GM23338 (cell line): Measurements from ENCODE around the gene TRABD. TPM values are rescaled to one million over a fixed set of nuclear protein-coding genes. Genes with fewer than 3 reads are reported as not detected.

Source experiments
- ATAC-seq: fragments of 200-7000 bp; cut with Tn5 transposase; 3 replicates; pipeline ENCODE4 v1.9.1; 2020
- DNase-seq: peaks from one replicate; pipeline ENCODE4 v3.0.0-alpha.2; 2015; ENCODE audit warnings: low spot score
- H2AFZ ChIP-seq: fragments of 200-600 bp; sonication (generic); 2 replicates; pipeline ENCODE4 v1.8.0; 2016; ENCODE audit warnings: antibody characterized with exemption, mild to moderate bottlenecking, moderate library complexity
- H3F3A ChIP-seq: fragments of 200-600 bp; sonication (generic); replicated peaks from 2 replicates; pipeline ENCODE4 v1.8.0; 2017; ENCODE audit warnings: antibody characterized with exemption, mixed run types, low read depth
- H3K27ac ChIP-seq: fragments of 200-600 bp; sonication (generic); 2 replicates; pipeline ENCODE4 v1.6.1; 2016; ENCODE audit warnings: low read depth
- H3K27me3 ChIP-seq: fragments of 200-600 bp; sonication (generic); 2 replicates; pipeline ENCODE4 v1.8.0; 2016; ENCODE audit warnings: mild to moderate bottlenecking, mixed run types, moderate library complexity; ENCODE audit not compliant: insufficient read depth
- H3K36me3 ChIP-seq: fragments of 200-600 bp; sonication (generic); 2 replicates; pipeline ENCODE4 v1.8.0; 2016; ENCODE audit warnings: mild to moderate bottlenecking; ENCODE audit not compliant: insufficient read depth
- H3K4me1 ChIP-seq: fragments of 200-600 bp; sonication (generic); 2 replicates; pipeline ENCODE4 v1.8.0; 2016; ENCODE audit warnings: mild to moderate bottlenecking, moderate library complexity; ENCODE audit not compliant: insufficient read depth
- H3K4me2 ChIP-seq: fragments of 200-600 bp; sonication (generic); 2 replicates; pipeline ENCODE4 v1.7.1; 2017; ENCODE audit warnings: mixed run types
- H3K4me3 ChIP-seq: fragments of 200-600 bp; sonication (generic); 2 replicates; pipeline ENCODE4 v1.6.1; 2016; ENCODE audit warnings: mixed run types
- H3K79me2 ChIP-seq: fragments of 200-600 bp; sonication (generic); replicated peaks from 2 replicates; pipeline ENCODE4 v1.8.0; 2017; ENCODE audit warnings: mild to moderate bottlenecking; ENCODE audit not compliant: insufficient read depth
- H3K9me2 ChIP-seq: fragments of 200-600 bp; sonication (generic); 2 replicates; pipeline ENCODE4 v1.8.0; 2017; ENCODE audit not compliant: insufficient read depth
- H4K20me1 ChIP-seq: fragments of 200-600 bp; sonication (generic); replicated peaks from 2 replicates; pipeline ENCODE4 v1.8.0; 2017; ENCODE audit warnings: mild to moderate bottlenecking; ENCODE audit not compliant: insufficient read depth
- H3K27ac Mint-ChIP-seq: 2 replicates; pipeline ENCODE4 v1.8.0; 2020; ENCODE audit warnings: inconsistent platforms, mild to moderate bottlenecking, moderate library complexity, mixed read lengths
- H3K27me3 Mint-ChIP-seq: 3 replicates; pipeline ENCODE4 v1.8.0; 2022; ENCODE audit warnings: low read depth, mild to moderate bottlenecking, moderate library complexity, mixed read lengths, inconsistent platforms; ENCODE audit not compliant: insufficient read depth, poor library complexity
- H3K36me3 Mint-ChIP-seq: 3 replicates; pipeline ENCODE4 v1.8.0; 2021; ENCODE audit warnings: low read depth, mild to moderate bottlenecking, inconsistent platforms, moderate library complexity, mixed read lengths
- H3K4me1 Mint-ChIP-seq: 3 replicates; pipeline ENCODE4 v1.8.0; 2020; ENCODE audit warnings: mild to moderate bottlenecking, inconsistent platforms, mixed read lengths
- H3K4me3 Mint-ChIP-seq: 3 replicates; pipeline ENCODE4 v1.8.0; 2021; ENCODE audit warnings: moderate library complexity, mild to moderate bottlenecking, inconsistent platforms, mixed read lengths
- H3K9me3 Mint-ChIP-seq: 3 replicates; pipeline ENCODE4 v1.8.0; 2020; ENCODE audit warnings: moderate library complexity, mild to moderate bottlenecking, inconsistent platforms, mixed read lengths
- CREB1 ChIP-seq: fragments of 250-450 bp; sonication (Bioruptor Pico); IDR thresholded peaks from 2 replicates; pipeline ENCODE4 v1.5.0; 2020; ENCODE audit warnings: low read depth, mild to moderate bottlenecking, moderate library complexity
- EZH2 ChIP-seq: fragments of 200-600 bp; sonication (generic); IDR thresholded peaks from one replicate; pipeline ENCODE4 v1.8.0; 2017; ENCODE audit warnings: antibody characterized with exemption, mild to moderate bottlenecking, low read depth; ENCODE audit not compliant: unreplicated experiment
- JUNB ChIP-seq: IDR thresholded peaks from one replicate; pipeline ENCODE4 v1.6.1; 2016; ENCODE audit warnings: antibody characterized with exemption; ENCODE audit not compliant: unreplicated experiment
- NANOG ChIP-seq: IDR thresholded peaks from 2 replicates; pipeline ENCODE4 v1.6.1; 2016; ENCODE audit warnings: antibody characterized with exemption, borderline replicate concordance
- STAT1 ChIP-seq: IDR thresholded peaks from one replicate; pipeline ENCODE4 v1.6.1; 2016; ENCODE audit warnings: antibody characterized with exemption; ENCODE audit not compliant: unreplicated experiment
- ZNF462 ChIP-seq: fragments of 250-450 bp; sonication (Bioruptor Pico); IDR thresholded peaks from 2 replicates; pipeline ENCODE4 v1.5.0; 2020; ENCODE audit warnings: mild to moderate bottlenecking, moderate library complexity
- polyA plus RNA-seq: library from polyadenylated mRNA; unstranded; fragments of >200 nt; fragmentation: Nextera tagmentation; extraction: Ambion mirVana; gene quantifications from 2 replicates; pipeline ENCODE4 v1.2.1, GENCODE V29; 2016
- total RNA-seq: library from RNA; depleted of rRNA; stranded (reverse); fragments of >200 nt; shearing (Covaris generic); gene quantifications from 2 replicates; pipeline ENCODE4 v1.2.3, GENCODE V29; 2014
- TF ChIP-seq, protein P1 (sequence below): IDR thresholded peaks from 2 replicates; pipeline ENCODE4 v1.6.1; 2016; ENCODE audit warnings: antibody characterized with exemption

The TRABD gene
- total and polyA plus RNA-seq, 2 experiments from 2014 or later, result 44.1 to 66.1 TPM

DNA sequence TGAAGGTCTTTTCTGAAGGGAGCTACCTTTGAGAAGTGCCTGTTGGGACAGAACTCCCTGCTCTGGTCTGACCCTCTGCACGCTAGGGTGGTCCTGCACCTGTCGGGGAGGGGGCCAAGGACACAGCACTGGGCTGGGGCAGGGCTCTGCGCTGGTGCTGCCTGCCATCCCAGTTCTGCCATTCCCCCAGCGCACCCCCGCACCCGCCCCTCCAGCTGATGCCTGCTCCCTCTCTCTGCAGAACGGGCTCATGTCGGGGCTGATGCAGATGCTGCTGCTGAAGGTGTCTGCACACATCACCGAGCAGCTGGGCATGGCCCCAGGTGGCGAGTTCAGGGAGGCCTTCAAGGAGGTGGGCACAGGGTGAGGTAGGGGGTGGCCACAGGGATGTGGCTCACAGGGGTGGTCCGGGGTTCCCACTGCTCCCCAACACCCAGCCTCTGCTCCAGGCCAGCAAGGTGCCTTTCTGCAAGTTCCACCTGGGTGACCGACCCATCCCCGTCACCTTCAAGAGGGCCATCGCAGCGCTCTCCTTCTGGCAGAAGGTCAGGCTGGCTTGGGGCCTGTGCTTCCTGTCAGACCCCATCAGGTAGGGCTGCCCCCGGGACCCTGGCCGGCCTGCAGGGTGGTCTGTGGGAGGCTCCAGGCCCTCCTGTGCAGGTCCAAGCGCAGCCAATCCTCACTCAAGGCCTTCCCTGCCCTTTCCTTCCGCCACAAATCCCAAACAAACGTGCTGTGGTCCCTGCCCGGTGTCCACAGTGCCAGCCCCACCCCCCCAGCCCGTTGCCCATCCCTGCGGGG, 11.5 kb downstream of the TRABD start (continued):
- TF ChIP-seq, protein P1, sequence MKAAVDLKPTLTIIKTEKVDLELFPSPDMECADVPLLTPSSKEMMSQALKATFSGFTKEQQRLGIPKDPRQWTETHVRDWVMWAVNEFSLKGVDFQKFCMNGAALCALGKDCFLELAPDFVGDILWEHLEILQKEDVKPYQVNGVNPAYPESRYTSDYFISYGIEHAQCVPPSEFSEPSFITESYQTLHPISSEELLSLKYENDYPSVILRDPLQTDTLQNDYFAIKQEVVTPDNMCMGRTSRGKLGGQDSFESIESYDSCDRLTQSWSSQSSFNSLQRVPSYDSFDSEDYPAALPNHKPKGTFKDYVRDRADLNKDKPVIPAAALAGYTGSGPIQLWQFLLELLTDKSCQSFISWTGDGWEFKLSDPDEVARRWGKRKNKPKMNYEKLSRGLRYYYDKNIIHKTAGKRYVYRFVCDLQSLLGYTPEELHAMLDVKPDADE, result no peak
- no peak for TF ChIP-seq CREB1 (CRISPR knock-in tag)
- TF ChIP-seq ZNF462 (CRISPR knock-in tag), result no peak

DNA sequence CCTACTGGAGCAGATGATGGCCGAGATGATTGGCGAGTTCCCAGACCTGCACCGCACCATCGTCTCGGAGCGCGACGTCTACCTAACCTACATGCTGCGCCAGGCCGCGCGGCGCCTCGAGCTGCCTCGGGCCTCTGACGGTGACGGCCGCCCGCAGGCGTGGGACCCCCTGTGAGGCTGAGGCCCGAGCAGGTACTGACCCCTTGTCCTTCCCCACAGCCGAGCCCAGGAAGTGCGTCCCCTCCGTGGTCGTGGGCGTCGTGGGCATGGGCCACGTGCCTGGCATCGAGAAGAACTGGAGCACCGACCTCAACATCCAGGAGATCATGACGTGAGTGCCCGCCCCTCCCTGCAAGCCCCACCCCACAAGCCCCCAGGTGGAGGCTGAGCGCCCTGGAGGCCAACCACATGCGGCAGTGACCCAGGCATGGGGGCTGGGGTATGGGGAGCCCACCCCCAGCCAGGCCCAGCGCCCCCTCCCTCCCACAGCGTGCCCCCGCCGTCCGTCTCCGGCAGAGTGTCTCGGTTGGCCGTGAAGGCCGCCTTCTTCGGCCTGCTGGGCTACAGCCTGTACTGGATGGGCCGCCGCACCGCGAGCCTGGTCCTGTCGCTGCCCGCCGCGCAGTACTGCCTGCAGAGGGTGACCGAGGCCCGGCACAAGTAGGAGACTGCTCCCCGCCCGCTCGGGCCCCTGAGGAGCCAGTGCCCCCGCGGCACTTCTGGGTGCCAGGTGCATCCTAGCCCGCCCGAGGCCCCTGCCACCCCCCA, 12.3 kb downstream of the TRABD start:
- H3K9me3 Mint-ChIP-seq, result no peaks in the 10 kb centered on the region
- ATAC-seq (no peak), DNase-seq (no peak)
- Histone ChIP-seq H2AFZ (no peak overlapping the region), H3K4me1 (peaks cover 8% of the 10 kb centered on the region; the same call in 1 of the 2 replicates), H3K4me2 (no peak overlapping the region), H3K36me3 (no peaks in the 10 kb centered on the region), H3K79me2 (peaks cover 14% of the 10 kb centered on the region), H3F3A (peaks cover 9% of the 10 kb centered on the region), H3K4me3 (no peak overlapping the region), H4K20me1 (peaks cover 17% of the 10 kb centered on the region), H3K27ac (no peak overlapping the region), H3K9me2 (no peaks in the 10 kb centered on the region), H3K27me3 (peaks cover 9% of the 10 kb centered on the region; the same call in 1 of the 2 replicates)
- no peak overlapping the region for H3K4me3 Mint-ChIP-seq
- peaks cover 10% of the 10 kb centered on the region for H3K36me3 Mint-ChIP-seq
- peaks cover 8% of the 10 kb centered on the region for H3K27me3 Mint-ChIP-seq
- no peak overlapping the region for H3K27ac Mint-ChIP-seq
- H3K4me1 Mint-ChIP-seq, result peaks cover 12% of the 10 kb centered on the region
- TF ChIP-seq JUNB (no peak), STAT1 (no peak), EZH2 (no peak), NANOG (no peak)
